Spinal cord (tissue), 10 donors: ENCODE data around the gene NF2. TPM values are rescaled to one million over a fixed set of nuclear protein-coding genes. Genes with fewer than 3 reads are reported as not detected.
"Not testable (repeated sequence)": the region's sequence is repeated elsewhere in the genome, so short reads cannot be mapped to it uniquely, and the experiment has no call there.

ENCODE experiments used
- DNase-seq, 6 donors: peaks; one replicate each; pipeline versions ENCODE4 v3.0.0 to v3.0.0-alpha.2; 2013 to 2015; ENCODE audit warnings: low spot score in 6 of 6, low read depth in 4 of 6
- H3K27ac ChIP-seq: one replicate; pipeline ENCODE4 v1.5.1; 2013; ENCODE audit warnings: low read depth, low read length, control low read depth
- H3K27me3 ChIP-seq: one replicate; pipeline ENCODE4 v1.6.1; 2013; ENCODE audit warnings: low read length; ENCODE audit not compliant: control insufficient read depth, insufficient read depth
- H3K36me3 ChIP-seq: one replicate; pipeline ENCODE4 v1.6.1; 2013; ENCODE audit warnings: low read length; ENCODE audit not compliant: control insufficient read depth, insufficient read depth
- H3K4me1 ChIP-seq: one replicate; pipeline ENCODE4 v1.6.1; 2013; ENCODE audit warnings: low read length; ENCODE audit not compliant: control insufficient read depth, insufficient read depth
- H3K4me3 ChIP-seq: one replicate; pipeline ENCODE4 v1.5.1; 2013; ENCODE audit warnings: low read depth, low read length, control low read depth
- H3K9me3 ChIP-seq: one replicate; pipeline ENCODE4 v1.6.1; 2013; ENCODE audit warnings: low read length; ENCODE audit not compliant: control insufficient read depth, insufficient read depth
- WGBS: methylation state at CpG from one replicate; pipeline ENCODE4 v1.1.5; 2013; ENCODE audit warnings: missing lambda C conversion rate; ENCODE audit not compliant: insufficient coverage; 5-methylcytosine and 5-hydroxymethylcytosine counted together
- polyA plus RNA-seq, 2 donors: library from polyadenylated mRNA; unstranded; fragments of 120-200 nt; gene quantifications; one replicate each; pipeline ENCODE4 v1.2.1, GENCODE V29; 2013; ENCODE audit not compliant: insufficient read length in 2 of 2
- total RNA-seq, 2 donors: library from RNA; depleted of rRNA in 1 of 2; stranded (reverse); fragments of 120-200 nt in 1 of 2; fragments of >200 nt in 1 of 2; gene quantifications; one replicate each; pipeline versions ENCODE4 v1.2.3 to v1.2.4, GENCODE V29; 2013 to 2014
- donor health status: healthy.

The NF2 gene
- total and polyA plus RNA-seq, 4 donors: 35.4 to 48.7 (median 39.6) TPM

GRCh38 chr22:29593923-29594322 is 9.5 kb upstream of the NF2 start:
- WGBS: 100% methylated on average over 1 of the region's 4 CpGs
- H3K27ac ChIP-seq: no peak overlapping the region
- H3K36me3 ChIP-seq: no peaks in the 10 kb centered on the region
- H3K4me3 ChIP-seq: no peak overlapping the region
- no peaks in the 10 kb centered on the region for H3K4me1 ChIP-seq
- no peaks in the 10 kb centered on the region for H3K27me3 ChIP-seq
- no peak for DNase-seq
- no peaks in the 10 kb centered on the region for H3K9me3 ChIP-seq

- not testable (repeated sequence) for H3K4me1 ChIP-seq, DNase-seq, H3K27ac ChIP-seq, H3K4me3 ChIP-seq, H3K27me3 ChIP-seq, H3K36me3 ChIP-seq, H3K9me3 ChIP-seq
- 88% methylated on average over 4 of the region's 6 CpGs for WGBS
These were observed 9.0 kb upstream of the NF2 start for GRCh38 chr22:29594447-29594846.

- H3K27ac ChIP-seq: no peak overlapping the region
- WGBS: over 99% methylated on average over 8 of the region's 10 CpGs
- DNase-seq: no peak
- no peak overlapping the region for H3K4me3 ChIP-seq
- no peaks in the 10 kb centered on the region for H3K9me3 ChIP-seq
- H3K27me3 ChIP-seq: no peaks in the 10 kb centered on the region
- no peaks in the 10 kb centered on the region for H3K4me1 ChIP-seq
- no peaks in the 10 kb centered on the region for H3K36me3 ChIP-seq
These were observed 7.0 kb upstream of the NF2 start for GRCh38 chr22:29596408-29596807.

- H3K4me1 ChIP-seq, H3K4me3 ChIP-seq, H3K27me3 ChIP-seq, H3K36me3 ChIP-seq, H3K9me3 ChIP-seq, DNase-seq, H3K27ac ChIP-seq: not testable (repeated sequence)
- 83% methylated on average over 56 of the region's 57 CpGs for WGBS
These were observed 5.4 kb upstream of the NF2 start for GRCh38 chr22:29597871-29598683.

- Histone ChIP-seq H3K27me3 (no peaks in the 10 kb centered on the region), H3K36me3 (no peaks in the 10 kb centered on the region), H3K27ac (no peak overlapping the region), H3K4me1 (peaks cover 6% of the 10 kb centered on the region), H3K4me3 (no peak overlapping the region), H3K9me3 (no peaks in the 10 kb centered on the region)
- WGBS: no CpG with 5 or more reads among the region's 3 CpGs
- no peak for DNase-seq
These were observed 4.8 kb upstream of the NF2 start for GRCh38 chr22:29598684-29599020.

- Histone ChIP-seq H3K27me3 (no peaks in the 10 kb centered on the region), H3K4me3 (peak overlapping the region; percentile 59), H3K36me3 (no peaks in the 10 kb centered on the region), H3K4me1 (peaks cover 14% of the 10 kb centered on the region), H3K9me3 (no peaks in the 10 kb centered on the region), H3K27ac (peak overlapping the region; percentile 84)
- WGBS: 0% methylated on average over 10 of the region's 12 CpGs
- no peak for DNase-seq
These were observed 585 bp downstream of the NF2 start for GRCh38 chr22:29604076-29604360.

GRCh38 chr22:29605527-29605850 is 2.1 kb downstream of the NF2 start:
- 90% methylated on average over 2 of the region's 5 CpGs for WGBS
- H3K27me3 ChIP-seq: no peaks in the 10 kb centered on the region
- no peak for DNase-seq
- peaks cover under 1% of the 10 kb centered on the region for H3K9me3 ChIP-seq
- H3K4me3 ChIP-seq: no peak overlapping the region
- H3K27ac ChIP-seq: no peak overlapping the region
- no peaks in the 10 kb centered on the region for H3K36me3 ChIP-seq
- H3K4me1 ChIP-seq: peaks cover 14% of the 10 kb centered on the region

GRCh38 chr22:29606320-29606719 is 2.9 kb downstream of the NF2 start:
- no peak overlapping the region for H3K27ac ChIP-seq
- H3K36me3 ChIP-seq: no peaks in the 10 kb centered on the region
- WGBS: 100% methylated on average over 1 of the region's 3 CpGs
- DNase-seq: no peak
- peaks cover 14% of the 10 kb centered on the region for H3K4me1 ChIP-seq
- H3K27me3 ChIP-seq: no peaks in the 10 kb centered on the region
- H3K9me3 ChIP-seq: peaks cover 3% of the 10 kb centered on the region
- no peak overlapping the region for H3K4me3 ChIP-seq

GRCh38 chr22:29607426-29607825 is 4.0 kb downstream of the NF2 start:
- Histone ChIP-seq H3K36me3 (no peaks in the 10 kb centered on the region), H3K27me3 (no peaks in the 10 kb centered on the region), H3K4me3 (no peak overlapping the region), H3K9me3 (peaks cover 3% of the 10 kb centered on the region), H3K4me1 (peaks cover 14% of the 10 kb centered on the region), H3K27ac (no peak overlapping the region)
- no peak for DNase-seq
- WGBS: no CpG with 5 or more reads among the region's 2 CpGs

GRCh38 chr22:29609139-29609538 is 5.7 kb downstream of the NF2 start:
- Histone ChIP-seq H3K4me1 (peaks cover 8% of the 10 kb centered on the region), H3K36me3 (no peaks in the 10 kb centered on the region), H3K27me3 (no peaks in the 10 kb centered on the region), H3K4me3 (no peak overlapping the region), H3K27ac (no peak overlapping the region), H3K9me3 (peaks cover 3% of the 10 kb centered on the region)
- no peak for DNase-seq
- WGBS: 53% methylated on average over 2 of the region's 2 CpGs
